ENCODE results near the gene DSCAM. TPM values are rescaled to one million over a fixed set of nuclear protein-coding genes. Genes with fewer than 3 reads are reported as not detected.
A peak's percentile ranks its signal among the peaks of the same experiment; 100 is the strongest.
"Not testable (repeated sequence)": the region's sequence is repeated elsewhere in the genome, so short reads cannot be mapped to it uniquely, and the experiment has no call there.

The DSCAM gene
- total and polyA plus RNA-seq, 4 donors = 8.2 to 27.7 (median 15.2) TPM

DNA sequence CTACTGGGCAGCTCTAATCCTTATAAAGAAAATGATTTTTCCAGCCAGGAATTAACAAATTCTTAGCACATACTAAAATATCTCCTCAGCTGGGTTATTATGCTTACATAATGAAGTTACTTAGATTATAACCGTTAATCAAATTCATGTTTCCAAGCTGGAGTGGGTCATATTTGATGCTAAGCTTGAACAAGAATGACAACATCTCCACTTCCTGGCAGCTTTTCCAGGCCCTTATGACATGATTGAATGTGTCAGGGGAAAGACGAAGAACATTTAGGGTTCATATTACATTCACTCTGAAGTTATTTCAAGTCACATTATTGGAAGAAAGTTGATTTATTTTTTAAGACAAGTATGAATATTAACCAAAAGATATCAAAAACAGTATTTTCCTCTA is 646.0 kb downstream of the DSCAM start:
- Histone ChIP-seq H3K27ac (ENCODE audit: low read depth, low read length) (no peak overlapping the region), H3K4me3 (ENCODE audit: low read depth, low read length) (no peak overlapping the region), H3K36me3 (ENCODE audit: control insufficient read depth, insufficient read depth, low read length) (no peaks in the 10 kb centered on the region), H3K9me3 (ENCODE audit: control insufficient read depth, insufficient read depth, low read length) (no peaks in the 10 kb centered on the region), H3K4me1 (ENCODE audit: control insufficient read depth, insufficient read depth, low read length) (no peaks in the 10 kb centered on the region), H3K27me3 (ENCODE audit: control insufficient read depth, insufficient read depth, low read length) (no peaks in the 10 kb centered on the region)
- peak in 1 of 6 donors; percentile 25 for DNase-seq (ENCODE audit: low read depth in 4 of 6, low spot score in 6 of 6)
- WGBS (ENCODE audit: insufficient coverage) = no CpG with 5 or more reads among the region's 2 CpGs

- no CpG with 5 or more reads among the region's 1 CpG for WGBS (ENCODE audit: insufficient coverage)
- H3K4me1 ChIP-seq (ENCODE audit: control insufficient read depth, insufficient read depth, low read length) = no peaks in the 10 kb centered on the region
- H3K4me3 ChIP-seq (ENCODE audit: low read depth, low read length) = no peak overlapping the region
- no peaks in the 10 kb centered on the region for H3K27me3 ChIP-seq (ENCODE audit: control insufficient read depth, insufficient read depth, low read length)
- H3K9me3 ChIP-seq (ENCODE audit: control insufficient read depth, insufficient read depth, low read length) = no peaks in the 10 kb centered on the region
- H3K27ac ChIP-seq (ENCODE audit: low read depth, low read length) = no peak overlapping the region
- H3K36me3 ChIP-seq (ENCODE audit: control insufficient read depth, insufficient read depth, low read length) = no peaks in the 10 kb centered on the region
- DNase-seq (ENCODE audit: low read depth in 4 of 6, low spot score in 6 of 6) = no peak
Observed at GRCh38 chr21:40200126-40200525, 646.8 kb downstream of the DSCAM start.

DNA sequence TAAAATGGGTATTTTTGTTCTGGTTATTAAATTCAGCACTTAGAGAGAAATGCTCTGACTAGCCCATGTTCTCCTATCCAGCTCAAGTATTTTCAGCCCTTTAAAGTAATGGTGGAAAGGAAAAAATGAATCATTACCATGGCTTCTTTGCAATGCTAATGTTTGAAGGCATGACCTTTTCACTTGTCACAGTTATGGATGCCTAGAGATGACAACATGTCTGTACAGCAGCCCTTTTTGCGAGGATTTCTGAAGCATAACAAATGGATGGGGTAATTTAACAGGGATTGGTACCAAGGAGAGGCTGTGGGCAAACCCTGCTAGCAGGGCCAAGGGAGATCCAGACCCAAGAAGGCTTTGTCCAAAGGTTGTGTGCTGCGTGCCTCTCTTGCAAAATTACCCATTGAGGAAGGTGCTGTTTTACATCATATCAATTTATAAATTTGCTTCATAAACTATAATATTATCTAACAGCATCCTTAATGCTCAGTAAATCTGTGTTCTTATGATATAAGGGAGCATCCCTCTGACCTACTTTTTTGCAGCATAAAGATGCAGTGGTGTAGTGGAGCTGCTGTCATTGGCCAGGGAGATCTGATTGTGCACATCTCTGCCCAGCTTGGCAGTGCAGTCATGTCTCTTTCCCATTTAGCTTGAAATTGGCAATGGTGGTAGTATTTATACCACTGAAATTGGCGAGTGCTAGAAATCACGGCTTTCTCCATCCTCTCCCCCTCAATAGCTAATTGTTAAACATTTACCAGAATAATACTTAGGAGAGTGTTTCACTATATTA is 652.6 kb downstream of the DSCAM start:
- no peaks in the 10 kb centered on the region for H3K36me3 ChIP-seq (ENCODE audit: control insufficient read depth, insufficient read depth, low read length)
- H3K27ac ChIP-seq (ENCODE audit: low read depth, low read length) = no peak overlapping the region
- peak in 2 of 6 donors; percentile 57 to 70 for DNase-seq (ENCODE audit: low read depth in 4 of 6, low spot score in 6 of 6)
- no peak overlapping the region for H3K4me3 ChIP-seq (ENCODE audit: low read depth, low read length)
- no peaks in the 10 kb centered on the region for H3K9me3 ChIP-seq (ENCODE audit: control insufficient read depth, insufficient read depth, low read length)
- peaks cover 4% of the 10 kb centered on the region for H3K4me1 ChIP-seq (ENCODE audit: control insufficient read depth, insufficient read depth, low read length)
- WGBS (ENCODE audit: insufficient coverage) = 91% methylated on average over 1 of the region's 4 CpGs
- no peaks in the 10 kb centered on the region for H3K27me3 ChIP-seq (ENCODE audit: control insufficient read depth, insufficient read depth, low read length)

- Histone ChIP-seq H3K27me3 (ENCODE audit: control insufficient read depth, insufficient read depth, low read length) (no peaks in the 10 kb centered on the region), H3K36me3 (ENCODE audit: control insufficient read depth, insufficient read depth, low read length) (no peaks in the 10 kb centered on the region), H3K27ac (ENCODE audit: low read depth, low read length) (no peak overlapping the region), H3K4me1 (ENCODE audit: control insufficient read depth, insufficient read depth, low read length) (peaks cover 4% of the 10 kb centered on the region), H3K9me3 (ENCODE audit: control insufficient read depth, insufficient read depth, low read length) (no peaks in the 10 kb centered on the region), H3K4me3 (ENCODE audit: low read depth, low read length) (no peak overlapping the region)
- 77% methylated on average over 2 of the region's 3 CpGs for WGBS (ENCODE audit: insufficient coverage)
- no peak for DNase-seq (ENCODE audit: low read depth in 4 of 6, low spot score in 6 of 6)
Observed at GRCh38 chr21:40191616-40192015, 655.3 kb downstream of the DSCAM start.

GRCh38 chr21:40191196-40191595 is 655.8 kb downstream of the DSCAM start:
- Histone ChIP-seq H3K4me3 (ENCODE audit: low read depth, low read length) (no peak overlapping the region), H3K27ac (ENCODE audit: low read depth, low read length) (no peak overlapping the region), H3K36me3 (ENCODE audit: control insufficient read depth, insufficient read depth, low read length) (no peaks in the 10 kb centered on the region), H3K4me1 (ENCODE audit: control insufficient read depth, insufficient read depth, low read length) (peaks cover 4% of the 10 kb centered on the region), H3K9me3 (ENCODE audit: control insufficient read depth, insufficient read depth, low read length) (no peaks in the 10 kb centered on the region), H3K27me3 (ENCODE audit: control insufficient read depth, insufficient read depth, low read length) (no peaks in the 10 kb centered on the region)
- no peak for DNase-seq (ENCODE audit: low read depth in 4 of 6, low spot score in 6 of 6)
- WGBS (ENCODE audit: insufficient coverage) = 81% methylated on average over 3 of the region's 3 CpGs

- Histone ChIP-seq H3K9me3 (ENCODE audit: control insufficient read depth, insufficient read depth, low read length) (no peaks in the 10 kb centered on the region), H3K36me3 (ENCODE audit: control insufficient read depth, insufficient read depth, low read length) (peaks cover 6% of the 10 kb centered on the region), H3K4me1 (ENCODE audit: control insufficient read depth, insufficient read depth, low read length) (no peaks in the 10 kb centered on the region), H3K4me3 (ENCODE audit: low read depth, low read length) (no peak overlapping the region), H3K27me3 (ENCODE audit: control insufficient read depth, insufficient read depth, low read length) (no peaks in the 10 kb centered on the region), H3K27ac (ENCODE audit: low read depth, low read length) (no peak overlapping the region)
- DNase-seq (ENCODE audit: low read depth in 4 of 6, low spot score in 6 of 6) = peak in 2 of 6 donors; percentile 35 to 71
- 78% methylated on average over 4 of the region's 9 CpGs for WGBS (ENCODE audit: insufficient coverage)
Observed at GRCh38 chr21:40187946-40188654, 658.9 kb downstream of the DSCAM start.

GRCh38 chr21:40187244-40187643 is 659.7 kb downstream of the DSCAM start:
- no peaks in the 10 kb centered on the region for H3K4me1 ChIP-seq (ENCODE audit: control insufficient read depth, insufficient read depth, low read length)
- H3K9me3 ChIP-seq (ENCODE audit: control insufficient read depth, insufficient read depth, low read length) = no peaks in the 10 kb centered on the region
- peaks cover 6% of the 10 kb centered on the region for H3K36me3 ChIP-seq (ENCODE audit: control insufficient read depth, insufficient read depth, low read length)
- no peak for DNase-seq (ENCODE audit: low read depth in 4 of 6, low spot score in 6 of 6)
- no peak overlapping the region for H3K27ac ChIP-seq (ENCODE audit: low read depth, low read length)
- 71% methylated on average over 1 of the region's 6 CpGs for WGBS (ENCODE audit: insufficient coverage)
- no peaks in the 10 kb centered on the region for H3K27me3 ChIP-seq (ENCODE audit: control insufficient read depth, insufficient read depth, low read length)
- H3K4me3 ChIP-seq (ENCODE audit: low read depth, low read length) = no peak overlapping the region

DNA sequence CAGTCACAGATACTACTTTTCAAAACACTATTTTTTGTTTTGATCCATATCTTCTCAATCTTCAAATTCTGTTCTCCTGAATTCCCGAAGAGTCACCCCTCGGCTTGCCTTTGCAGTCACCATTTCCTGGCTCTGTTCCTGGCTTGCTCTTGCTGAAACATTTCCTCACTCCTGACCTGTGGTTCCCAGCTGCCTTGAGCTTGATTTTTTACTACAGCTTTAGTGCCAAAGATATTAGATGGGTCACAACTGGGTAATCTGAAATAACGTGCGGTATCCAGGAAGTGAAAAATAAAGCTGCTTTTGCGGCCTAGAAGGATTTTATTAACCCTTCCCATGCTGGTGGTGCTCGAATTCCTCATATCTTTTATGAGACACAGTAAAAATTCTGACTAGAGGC is 660.9 kb downstream of the DSCAM start:
- Histone ChIP-seq H3K4me3 (ENCODE audit: low read depth, low read length) (no peak overlapping the region), H3K9me3 (ENCODE audit: control insufficient read depth, insufficient read depth, low read length) (no peaks in the 10 kb centered on the region), H3K36me3 (ENCODE audit: control insufficient read depth, insufficient read depth, low read length) (peaks cover 6% of the 10 kb centered on the region), H3K27me3 (ENCODE audit: control insufficient read depth, insufficient read depth, low read length) (no peaks in the 10 kb centered on the region), H3K27ac (ENCODE audit: low read depth, low read length) (peak overlapping the region; percentile 11), H3K4me1 (ENCODE audit: control insufficient read depth, insufficient read depth, low read length) (no peaks in the 10 kb centered on the region)
- WGBS (ENCODE audit: insufficient coverage) = 68% methylated on average over 2 of the region's 6 CpGs
- peak in 2 of 6 donors; percentile 37 to 63 for DNase-seq (ENCODE audit: low read depth in 4 of 6, low spot score in 6 of 6)

GRCh38 chr21:40185208-40185607 is 661.8 kb downstream of the DSCAM start:
- Histone ChIP-seq H3K9me3 (ENCODE audit: control insufficient read depth, insufficient read depth, low read length) (no peaks in the 10 kb centered on the region), H3K27ac (ENCODE audit: low read depth, low read length) (no peak overlapping the region), H3K4me3 (ENCODE audit: low read depth, low read length) (no peak overlapping the region), H3K4me1 (ENCODE audit: control insufficient read depth, insufficient read depth, low read length) (no peaks in the 10 kb centered on the region), H3K27me3 (ENCODE audit: control insufficient read depth, insufficient read depth, low read length) (no peaks in the 10 kb centered on the region), H3K36me3 (ENCODE audit: control insufficient read depth, insufficient read depth, low read length) (peaks cover 6% of the 10 kb centered on the region)
- 95% methylated on average over 8 of the region's 8 CpGs for WGBS (ENCODE audit: insufficient coverage)
- DNase-seq (ENCODE audit: low read depth in 4 of 6, low spot score in 6 of 6) = no peak

- 100% methylated on average over 5 of the region's 19 CpGs for WGBS (ENCODE audit: insufficient coverage)
- H3K4me3 ChIP-seq (ENCODE audit: low read depth, low read length); H3K27ac ChIP-seq (ENCODE audit: low read depth, low read length); DNase-seq (ENCODE audit: low read depth in 4 of 6, low spot score in 6 of 6); H3K9me3 ChIP-seq (ENCODE audit: control insufficient read depth, insufficient read depth, low read length); H3K4me1 ChIP-seq (ENCODE audit: control insufficient read depth, insufficient read depth, low read length); H3K36me3 ChIP-seq (ENCODE audit: control insufficient read depth, insufficient read depth, low read length); H3K27me3 ChIP-seq (ENCODE audit: control insufficient read depth, insufficient read depth, low read length): not testable (repeated sequence)
Observed at GRCh38 chr21:40182491-40182890, 664.5 kb downstream of the DSCAM start.

Measured in spinal cord (tissue), 10 donors.